GM12878 (cell line): ENCODE measurements around the gene MARF1. TPM values are rescaled to one million over a fixed set of nuclear protein-coding genes. Genes with fewer than 3 reads are reported as not detected.

Experiments used
- ATAC-seq: fragments of 200-7000 bp; cut with Tn5 transposase; 3 replicates; pipeline ENCODE4 v1.9.1; 2020; ENCODE audit warnings: mild to moderate bottlenecking, moderate library complexity
- BruUV-seq: library from RNA; stranded (reverse); fragments of 400-500 nt; replicated peaks from 2 replicates; lab custom pipeline; 2021; lab: Mats Ljungman, UMichigan
- CTCF ChIA-PET: fragments of 300-600 bp; sonication (Branson Sonifier 250); formaldehyde crosslinking; extraction: SDS; loops from one replicate; lab custom pipeline; 2021; ENCODE audit warnings: inconsistent platforms; lab: Yijun Ruan, JAX
- POLR2A ChIA-PET: fragments of 350-600 bp; formaldehyde crosslinking; extraction: SDS; loops from one replicate; lab custom pipeline; 2021; ENCODE audit warnings: inconsistent platforms; lab: Charles Lee
- RAD21 ChIA-PET: fragments of 300-600 bp; sonication (Branson Sonifier 250); formaldehyde crosslinking; loops from one replicate; lab custom pipeline; 2023; ENCODE audit warnings: antibody characterized with exemption; ENCODE audit not compliant: unreplicated experiment; lab: Charles Lee
- SMC1A ChIA-PET: fragments of 300-600 bp; sonication (Branson Sonifier 250); formaldehyde crosslinking; loops from one replicate; lab custom pipeline; 2023; ENCODE audit not compliant: unreplicated experiment, uncharacterized antibody; lab: Charles Lee
- DNase-seq: peaks from one replicate; pipeline ENCODE4 v3.0.0-alpha.2; 2011; ENCODE audit warnings: low read depth, low spot score
- FAIRE-seq: peaks from 3 replicates; lab custom pipeline; 2011; peaks lifted over from hg19 to GRCh38; lab: Jason Lieb, UNC
- H2AFZ ChIP-seq: 2 replicates; pipeline ENCODE4 v1.6.0; 2011; ENCODE audit warnings: low read depth, low read length, control low read depth; ENCODE audit not compliant: control insufficient read depth
- H3K27ac ChIP-seq: 2 replicates; pipeline ENCODE4 v1.5.1; 2011; ENCODE audit warnings: control low read depth; ENCODE audit not compliant: control insufficient read depth, insufficient read depth
- H3K27me3 ChIP-seq, 2 experiments: replicated peaks in 1 of 2; 2 replicates each; pipeline versions ENCODE4 v1.6.0 to v1.6.1; 2011; ENCODE audit warnings: low read length in 1 of 2; ENCODE audit not compliant: control insufficient read depth in 2 of 2, insufficient read depth in 2 of 2
- H3K36me3 ChIP-seq, 2 experiments: 2 replicates each; pipeline ENCODE4 v1.5.1; 2011; ENCODE audit warnings: low read length in 1 of 2; ENCODE audit not compliant: control insufficient read depth in 2 of 2, insufficient read depth in 2 of 2
- H3K4me1 ChIP-seq: 2 replicates; pipeline ENCODE4 v1.6.1; 2011; ENCODE audit warnings: mild to moderate bottlenecking, low read length, moderate library complexity, mixed read lengths; ENCODE audit not compliant: control insufficient read depth, insufficient read depth
- H3K4me2 ChIP-seq: 2 replicates; pipeline ENCODE4 v1.6.0; 2011; ENCODE audit warnings: control low read depth; ENCODE audit not compliant: control insufficient read depth, insufficient read depth
- H3K4me3 ChIP-seq: fragments of 200-600 bp; sonication (generic); 2 replicates; pipeline ENCODE4 v1.5.1; 2016
- H3K79me2 ChIP-seq: 2 replicates; pipeline ENCODE4 v1.6.0; 2011; ENCODE audit warnings: low read length; ENCODE audit not compliant: control insufficient read depth, insufficient read depth
- H3K9ac ChIP-seq: 2 replicates; pipeline ENCODE4 v1.8.0; 2011; ENCODE audit warnings: low read length, control low read depth, mixed read lengths; ENCODE audit not compliant: control insufficient read depth, insufficient read depth
- H3K9me3 ChIP-seq: replicated peaks from 3 replicates; pipeline ENCODE4 v1.5.1; 2011; ENCODE audit warnings: mild to moderate bottlenecking, low read length; ENCODE audit not compliant: control insufficient read depth, insufficient read depth
- H4K20me1 ChIP-seq: 2 replicates; pipeline ENCODE4 v1.6.0; 2011; ENCODE audit not compliant: control insufficient read depth, insufficient read depth
- ATF2 ChIP-seq: IDR thresholded peaks from 2 replicates; pipeline ENCODE4 v1.6.1; 2012; ENCODE audit warnings: low read length, inconsistent platforms
- ATF7 ChIP-seq: fragments of 450-650 bp; IDR thresholded peaks from 2 replicates; pipeline ENCODE4 v1.6.1; 2016; ENCODE audit warnings: low read depth, mild to moderate bottlenecking
- CHD2 ChIP-seq: IDR thresholded peaks from 2 replicates; pipeline ENCODE4 v1.6.1; 2011; ENCODE audit warnings: low read depth, low read length, improper control_type of control experiment, borderline replicate concordance
- CREB1 ChIP-seq: IDR thresholded peaks from 2 replicates; pipeline ENCODE4 v1.6.1; 2012; ENCODE audit warnings: low read depth, mild to moderate bottlenecking, inconsistent platforms
- CUX1 ChIP-seq: IDR thresholded peaks from 2 replicates; pipeline ENCODE4 v1.6.1; 2012; ENCODE audit warnings: improper control_type of control experiment, low read depth, low read length; ENCODE audit not compliant: insufficient replicate concordance
- E4F1 ChIP-seq: fragments of 450-650 bp; IDR thresholded peaks from 2 replicates; pipeline ENCODE4 v1.6.1; 2018; ENCODE audit warnings: borderline replicate concordance, mild to moderate bottlenecking; ENCODE audit not compliant: partially characterized antibody
- HDAC2 ChIP-seq: fragments of 200-600 bp; sonication (generic); IDR thresholded peaks from 2 replicates; pipeline ENCODE4 v1.6.1; 2017
- IRF5 ChIP-seq: fragments of 450-650 bp; IDR thresholded peaks from 2 replicates; pipeline ENCODE4 v1.6.1; 2017; ENCODE audit warnings: borderline replicate concordance
- MTA2 ChIP-seq: fragments of 450-650 bp; IDR thresholded peaks from 2 replicates; pipeline ENCODE4 v1.6.1; 2016; ENCODE audit warnings: low read depth, mild to moderate bottlenecking, moderate library complexity
- NFYA ChIP-seq: IDR thresholded peaks from 2 replicates; pipeline ENCODE4 v1.6.1; 2011; ENCODE audit warnings: low read depth, mild to moderate bottlenecking, low read length, improper control_type of control experiment, borderline replicate concordance
- POLR2AphosphoS2 ChIP-seq: IDR thresholded peaks from 2 replicates; pipeline ENCODE4 v1.6.1; 2011; ENCODE audit warnings: low read depth, mild to moderate bottlenecking, low read length, improper control_type of control experiment, moderate library complexity
- RBBP5 ChIP-seq: fragments of 200-600 bp; sonication (generic); conservative IDR thresholded peaks from 2 replicates; pipeline ENCODE4 v1.6.1; 2016
- RUNX3 ChIP-seq: IDR thresholded peaks from 2 replicates; pipeline ENCODE4 v1.6.1; 2012; ENCODE audit warnings: low read length, inconsistent platforms
- SMARCA5 ChIP-seq: fragments of 450-650 bp; IDR thresholded peaks from 2 replicates; pipeline ENCODE4 v1.6.1; 2017; ENCODE audit warnings: mild to moderate bottlenecking
- WGBS: methylation state at CpG from one replicate; pipeline ENCODE4 v1.1.6; 2016; ENCODE audit warnings: low lambda C conversion rate; ENCODE audit not compliant: insufficient replicate concordance, insufficient coverage; ENCODE audit errors: missing lambda C conversion rate; 5-methylcytosine and 5-hydroxymethylcytosine counted together
- in situ Hi-C: fragments of 300-500 bp; cut with MboI; formaldehyde crosslinking; loops from 9 replicates; pipeline ENCODE4 v1.14.3; 2018; ENCODE audit warnings: mixed read lengths
- intact Hi-C: fragments of 100-400 bp; cut with micrococcal nuclease; formaldehyde crosslinking; loops from one replicate; pipeline ENCODE4 v1.14.2; 2022; ENCODE audit not compliant: unreplicated experiment
- polyA plus RNA-seq, 11 experiments: library from polyadenylated mRNA; depleted of rRNA in 4 of 11; unstranded in 6 of 11; stranded (reverse) in 5 of 11; fragments of >200 nt; fragmentation: Nextera tagmentation in 4 of 11; fragmentation: Illumina TruSeq in 1 of 11; extraction: Ambion mirVana in 4 of 11; extraction: Trizol in 1 of 11; gene quantifications; 1 replicate in 1 of 11; 2 replicates in 10 of 11; pipeline versions ENCODE4 v1.2.1 to v1.2.3, GENCODE V29; 2011 to 2016; ENCODE audit warnings: inconsistent platforms in 2 of 11, missing spikeins in 2 of 11, low read depth in 1 of 11
- total RNA-seq, 4 experiments: library from RNA; depleted of rRNA in 3 of 4; stranded (reverse); fragments of >200 nt in 3 of 4; fragmentation: Illumina TruSeq in 1 of 4; extraction: Trizol in 1 of 4; gene quantifications; 2 replicates each; pipeline versions ENCODE4 v1.2.1 to v1.2.3, GENCODE V29; 2013 to 2021

MARF1 gene
- total and polyA plus RNA-seq, 10 of the 15 experiments (the other 5 are each of a cell fraction or from before 2014, with no cell fraction given): 4.5 to 40.1 (median 14.0) TPM

GRCh38 chr16:15556130-15556529, 86.8 kb downstream of the MARF1 start:
- no peak overlapping the region for H2AFZ ChIP-seq
- no peaks in the 10 kb centered on the region for H3K4me1 ChIP-seq
- H3K79me2 ChIP-seq: no peaks in the 10 kb centered on the region
- no peaks in the 10 kb centered on the region for H3K36me3 ChIP-seq
- intact Hi-C loops: no loop called here
- H3K27ac ChIP-seq: no peak overlapping the region
- H4K20me1 ChIP-seq: no peaks in the 10 kb centered on the region
- no TSS peak for BruUV-seq
- ATAC-seq (no peak), DNase-seq (no peak), FAIRE-seq (no peak)
- 62% methylated on average over 5 of the region's 5 CpGs for WGBS
- SMC1A ChIA-PET: no interaction called here
- in situ Hi-C loops: loop anchor here (25.0 kb wide), 1 partner anchor 744 kb away; no protein-coding TSS in a partner anchor
- no peak overlapping the region for H3K9ac ChIP-seq
- H3K4me2 ChIP-seq: no peak overlapping the region
- POLR2A ChIA-PET: no interaction called here
- no peaks in the 10 kb centered on the region; the same call in 2 of the 3 replicates for H3K9me3 ChIP-seq
- no peaks in the 10 kb centered on the region for H3K27me3 ChIP-seq
- H3K4me3 ChIP-seq: no peak overlapping the region
- RAD21 ChIA-PET: no interaction called here
- CTCF ChIA-PET: no interaction called here
- TF ChIP-seq RUNX3 (no peak), E4F1 (no peak), HDAC2 (no peak), ATF2 (no peak), POLR2AphosphoS2 (no peak), IRF5 (no peak), CHD2 (no peak), ATF7 (no peak), NFYA (no peak), MTA2 (no peak), CUX1 (no peak), CREB1 (no peak), SMARCA5 (no peak), RBBP5 (no peak)
